Islet of Langerhans (tissue), 1 donor: Measurements from ENCODE around the gene BSG.
"Not testable (repeated sequence)": the region's sequence is repeated elsewhere in the genome, so short reads cannot be mapped to it uniquely, and the experiment has no call there.

Source experiments
- FAIRE-seq: peaks from one replicate; lab custom pipeline; 2011; peaks lifted over from hg19 to GRCh38; lab: Jason Lieb, UNC

Gene BSG

DNA sequence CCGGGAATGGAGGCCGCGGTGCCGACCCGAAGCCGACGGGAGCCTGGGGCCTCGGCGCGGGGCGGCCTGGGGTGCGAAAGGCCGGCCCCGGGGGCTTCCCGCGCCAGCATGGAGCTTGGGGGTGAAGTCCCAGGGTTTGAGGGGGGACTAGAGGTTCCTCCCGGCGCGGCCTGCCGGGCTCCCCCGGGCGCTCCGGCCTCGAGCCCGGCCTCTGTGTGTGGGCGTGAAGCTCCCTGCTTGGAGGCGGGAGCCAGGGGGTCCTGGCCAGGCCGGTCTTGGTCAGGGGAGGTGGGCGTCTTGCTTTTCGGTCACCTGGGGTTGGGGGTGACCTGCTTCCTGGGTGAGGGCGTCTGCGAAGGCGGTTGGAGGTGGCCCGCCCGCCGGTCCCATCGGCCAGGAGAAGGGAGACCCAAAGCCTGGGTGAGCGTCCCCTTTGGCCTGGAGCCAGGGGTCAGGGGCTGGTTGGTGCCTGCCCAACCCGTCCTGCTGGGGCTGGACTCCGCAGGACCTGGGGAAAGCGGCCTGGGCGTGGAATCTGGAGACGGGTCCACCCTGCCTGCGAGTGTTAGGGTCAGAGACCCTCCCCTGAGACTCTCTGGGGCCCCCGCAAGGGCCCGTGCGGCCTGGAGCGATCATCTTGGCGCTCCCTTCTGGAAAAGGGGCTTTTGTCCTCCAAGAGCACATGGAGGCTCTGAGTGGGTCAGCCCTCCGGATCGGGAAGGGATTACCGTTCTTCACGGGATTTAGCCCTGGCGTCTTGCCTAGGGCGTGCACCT lies 535 bp downstream of the BSG start:
- FAIRE-seq: no peak

DNA sequence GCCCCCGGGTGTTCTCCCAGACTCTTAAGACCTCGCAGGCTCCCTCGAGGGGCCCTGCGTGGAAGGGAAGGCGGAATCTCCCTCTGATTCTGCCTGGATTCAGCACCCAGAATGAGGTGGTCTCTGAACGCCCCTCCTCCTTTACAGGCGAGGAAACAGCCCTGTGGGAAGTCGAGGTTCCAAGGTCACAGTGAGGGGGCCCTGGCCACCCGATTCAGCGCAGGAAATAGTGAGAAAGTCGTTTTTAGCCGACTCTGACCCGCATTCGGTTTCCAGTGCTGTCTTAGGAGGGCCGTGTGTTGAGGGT lies 1.1 kb downstream of the BSG start:
- FAIRE-seq: no peak

DNA sequence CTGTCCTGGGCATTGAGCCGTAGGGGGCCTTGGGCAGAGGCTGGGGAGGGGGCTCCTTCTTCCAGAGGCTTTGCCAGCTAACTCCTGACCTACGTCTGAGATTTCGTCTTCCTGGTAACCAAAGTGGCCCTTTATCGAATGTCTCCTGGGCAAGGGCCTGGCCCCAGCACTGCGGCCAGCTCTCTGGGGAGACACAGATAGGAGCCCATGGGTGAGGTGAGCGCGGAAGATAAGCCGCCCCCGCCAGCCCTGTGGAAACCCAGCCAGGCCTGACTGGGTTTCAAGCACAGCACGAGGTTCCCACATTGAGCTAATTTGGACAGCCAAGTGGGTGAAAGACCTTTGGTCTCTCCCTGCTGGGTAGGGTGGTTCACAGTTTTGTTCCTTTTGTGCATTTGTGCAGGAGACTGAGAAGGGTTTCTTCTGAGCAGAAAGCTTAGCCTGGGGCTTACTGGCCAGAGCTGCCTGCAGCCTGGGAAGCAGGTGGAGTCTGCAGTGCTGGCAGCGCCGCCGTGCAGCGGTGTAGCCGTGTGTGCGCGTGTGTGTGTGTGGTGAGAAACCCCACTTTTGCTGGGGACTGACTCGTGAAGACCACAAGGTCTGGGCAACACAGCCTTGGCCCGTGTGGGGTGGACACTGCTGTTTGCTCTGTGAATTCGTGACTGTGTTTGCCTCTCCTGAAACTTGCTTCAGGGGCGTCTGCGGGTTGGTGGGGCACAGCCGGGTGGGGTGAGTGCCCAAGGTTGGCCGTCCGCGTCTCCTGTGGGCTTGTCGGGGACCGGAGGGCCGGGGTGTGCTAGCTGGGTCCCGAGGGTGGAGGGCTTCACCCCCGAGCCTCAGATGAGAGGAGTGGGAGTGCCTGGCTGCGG lies 2.5 kb downstream of the BSG start:
- FAIRE-seq: no peak

DNA sequence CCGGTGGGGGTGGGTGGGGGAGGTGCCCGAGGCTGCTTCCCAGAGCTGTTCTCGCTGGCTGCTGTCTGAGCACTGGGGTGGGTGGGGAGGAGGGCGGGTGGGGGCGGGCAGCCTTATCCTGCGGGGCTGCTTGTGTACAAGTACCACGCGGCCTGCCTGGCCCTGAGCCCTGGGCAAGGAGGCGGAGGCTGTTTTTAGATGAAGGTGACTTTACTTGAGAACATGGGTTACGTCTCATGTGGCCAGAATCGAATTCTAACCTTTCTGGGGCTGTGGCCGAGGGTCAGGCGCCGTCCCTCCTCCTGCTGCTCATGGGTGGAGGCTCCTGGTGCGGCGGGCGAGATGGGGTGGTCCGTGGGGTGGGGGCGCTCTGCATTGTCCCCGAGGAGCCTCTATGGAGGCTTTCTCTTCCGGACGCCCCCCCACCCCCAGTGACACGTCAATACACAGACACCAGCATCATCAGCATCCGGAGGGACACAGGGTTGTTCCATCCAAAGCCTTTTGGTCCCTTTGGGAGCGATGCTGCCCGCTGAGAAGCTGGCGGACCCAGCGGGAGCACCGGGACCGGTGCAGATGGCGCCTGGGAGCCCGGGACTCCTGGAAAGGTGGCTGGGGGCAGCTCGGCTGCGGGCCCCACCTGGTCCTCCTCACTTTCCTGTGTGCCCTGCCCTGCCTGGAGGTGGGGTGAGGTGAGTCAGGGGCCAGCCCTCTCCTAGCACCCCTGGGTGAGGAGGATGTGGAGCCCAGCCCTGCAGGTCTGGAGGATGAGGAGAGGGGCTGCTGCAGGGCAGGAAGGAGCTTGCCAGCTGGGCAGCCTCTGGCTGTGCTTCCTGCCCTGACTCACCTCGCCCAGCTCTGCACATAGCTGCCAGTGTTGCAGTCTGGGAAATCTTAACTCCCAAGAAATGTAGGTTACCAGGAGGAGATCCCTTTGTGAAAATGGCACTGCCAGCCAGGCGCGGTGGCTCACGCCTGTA lies 3.4 kb downstream of the BSG start:
- FAIRE-seq: no peak

DNA sequence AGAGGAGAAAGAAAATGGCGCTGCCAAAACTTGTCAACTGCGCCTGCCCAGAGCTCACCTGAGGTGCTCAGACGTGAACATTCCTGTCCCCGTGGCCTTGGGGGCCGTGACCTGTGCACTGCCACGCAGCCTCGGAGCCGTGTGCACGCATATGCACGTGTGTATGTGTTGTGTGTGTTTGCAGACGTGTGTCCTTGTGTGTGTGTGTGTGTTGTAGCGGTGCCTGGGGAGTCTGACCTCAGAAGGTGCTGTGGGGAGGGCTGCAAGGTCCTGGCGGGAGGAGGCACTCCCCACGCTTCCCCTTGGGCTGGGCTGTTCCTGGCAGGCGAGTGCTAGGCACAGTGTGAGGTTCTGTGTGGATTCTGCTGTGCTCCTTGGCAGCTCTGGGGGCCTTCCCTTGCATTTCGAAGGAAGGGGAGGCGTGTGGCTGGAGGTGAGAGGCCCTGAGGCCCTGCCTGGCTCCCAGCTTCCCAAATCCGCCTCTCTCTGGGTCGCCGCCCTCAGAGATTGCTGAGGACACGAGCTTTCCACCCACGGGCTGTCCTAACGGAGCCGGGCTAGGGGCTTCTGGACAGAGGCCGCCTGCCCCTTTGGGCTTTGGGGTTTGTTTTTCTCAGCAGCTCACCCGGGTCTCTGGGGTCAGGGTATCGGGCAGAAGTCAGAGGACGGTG lies 4.5 kb downstream of the BSG start:
- FAIRE-seq: no peak

DNA sequence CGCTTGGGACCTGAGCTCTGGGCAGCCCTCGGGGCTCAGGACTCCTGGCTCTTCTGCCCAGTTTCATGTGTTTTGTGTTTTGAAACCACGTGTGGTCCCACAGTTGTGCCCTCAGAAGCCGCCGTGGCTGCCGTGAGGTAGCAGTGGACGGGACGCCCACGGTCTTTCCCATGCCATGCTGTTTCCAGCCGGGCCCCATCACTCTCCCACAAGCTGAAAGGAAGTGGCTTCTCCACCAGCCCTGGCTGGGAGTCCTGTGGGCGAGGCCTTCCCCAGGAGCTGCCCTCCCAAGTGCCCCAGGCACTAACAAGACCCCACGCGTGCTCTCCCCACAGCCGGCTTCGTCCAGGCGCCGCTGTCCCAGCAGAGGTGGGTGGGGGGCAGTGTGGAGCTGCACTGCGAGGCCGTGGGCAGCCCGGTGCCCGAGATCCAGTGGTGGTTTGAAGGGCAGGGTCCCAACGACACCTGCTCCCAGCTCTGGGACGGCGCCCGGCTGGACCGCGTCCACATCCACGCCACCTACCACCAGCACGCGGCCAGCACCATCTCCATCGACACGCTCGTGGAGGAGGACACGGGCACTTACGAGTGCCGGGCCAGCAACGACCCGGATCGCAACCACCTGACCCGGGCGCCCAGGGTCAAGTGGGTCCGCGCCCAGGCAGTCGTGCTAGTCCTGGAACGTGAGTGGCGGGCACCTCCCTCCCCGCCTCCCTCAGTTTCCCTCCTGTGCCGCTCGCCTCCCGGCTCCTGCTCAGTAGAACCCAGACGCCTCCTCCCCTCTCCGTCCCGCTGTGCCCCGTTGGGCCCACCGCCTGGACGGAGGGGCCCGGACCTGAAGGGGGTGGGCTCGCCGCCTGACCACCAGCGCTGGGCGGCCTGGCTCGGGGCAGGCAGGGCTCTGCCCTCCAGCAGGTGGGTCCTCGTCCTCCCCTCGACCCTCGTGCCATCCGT lies 5.3 kb downstream of the BSG start:
- no peak for FAIRE-seq

DNA sequence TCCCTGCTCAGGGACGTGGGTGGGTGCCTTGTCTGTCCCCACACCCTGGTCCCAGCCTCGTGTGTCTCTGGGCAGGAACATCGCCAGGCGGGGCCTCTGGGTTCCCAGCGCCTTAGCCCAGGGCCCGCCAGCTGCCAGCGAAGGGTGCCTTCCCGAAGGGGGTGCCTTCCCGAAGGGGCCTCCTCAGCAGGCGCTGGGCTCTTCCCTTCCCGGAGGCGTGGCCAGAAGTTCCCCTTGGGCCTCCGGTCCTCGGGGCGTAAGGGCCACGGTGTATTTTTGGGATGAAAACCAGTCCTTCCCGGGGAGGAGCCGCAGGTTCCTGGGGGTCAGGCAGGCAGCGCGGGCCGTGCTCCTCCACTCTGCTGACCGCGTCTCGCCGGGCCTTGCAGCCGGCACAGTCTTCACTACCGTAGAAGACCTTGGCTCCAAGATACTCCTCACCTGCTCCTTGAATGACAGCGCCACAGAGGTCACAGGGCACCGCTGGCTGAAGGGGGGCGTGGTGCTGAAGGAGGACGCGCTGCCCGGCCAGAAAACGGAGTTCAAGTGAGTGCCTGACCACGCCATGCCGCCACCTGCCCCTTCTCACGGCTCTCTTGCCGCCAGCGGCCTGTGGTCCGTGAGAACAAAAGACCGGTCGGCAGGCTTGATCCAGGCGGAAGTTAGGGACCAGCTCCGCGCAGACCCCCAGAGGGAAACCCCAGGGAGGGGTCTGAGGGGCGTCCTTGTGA lies 6.9 kb downstream of the BSG start:
- FAIRE-seq: no peak

DNA sequence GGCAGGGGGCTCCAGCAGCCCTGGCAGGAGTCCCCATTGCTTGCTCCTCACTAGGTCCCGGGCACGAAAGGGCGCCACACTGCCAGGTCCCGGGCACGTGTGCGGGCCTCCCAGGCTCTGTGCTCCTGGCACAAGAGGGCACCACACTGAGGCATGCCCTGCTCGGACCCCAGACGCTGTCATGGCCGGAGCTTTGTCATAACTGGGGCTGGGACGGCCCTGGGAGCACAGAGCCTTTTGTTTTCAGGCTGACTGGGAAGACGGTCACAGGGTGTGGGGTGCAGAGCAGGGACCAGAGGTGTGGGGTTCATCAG lies 7.4 kb downstream of the BSG start:
- no peak for FAIRE-seq

DNA sequence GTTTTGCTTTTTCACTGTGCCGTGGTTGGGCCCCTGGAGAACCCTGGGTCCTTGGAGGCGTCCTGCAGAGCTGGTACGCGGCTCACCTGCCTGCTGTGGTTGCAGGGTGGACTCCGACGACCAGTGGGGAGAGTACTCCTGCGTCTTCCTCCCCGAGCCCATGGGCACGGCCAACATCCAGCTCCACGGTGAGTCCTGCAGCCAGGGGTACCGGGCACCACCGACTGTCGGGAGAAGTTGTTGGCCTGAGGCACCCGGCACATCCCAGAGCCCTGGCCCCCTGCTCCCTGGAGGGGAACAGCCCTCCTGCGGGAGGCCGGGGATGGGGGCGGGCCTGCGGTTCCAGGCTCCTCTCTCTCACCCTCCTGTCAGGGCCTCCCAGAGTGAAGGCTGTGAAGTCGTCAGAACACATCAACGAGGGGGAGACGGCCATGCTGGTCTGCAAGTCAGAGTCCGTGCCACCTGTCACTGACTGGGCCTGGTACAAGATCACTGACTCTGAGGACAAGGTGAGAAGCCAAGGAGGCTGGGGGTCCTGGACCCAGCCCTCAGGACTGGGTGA lies 8.0 kb downstream of the BSG start:
- FAIRE-seq: no peak

DNA sequence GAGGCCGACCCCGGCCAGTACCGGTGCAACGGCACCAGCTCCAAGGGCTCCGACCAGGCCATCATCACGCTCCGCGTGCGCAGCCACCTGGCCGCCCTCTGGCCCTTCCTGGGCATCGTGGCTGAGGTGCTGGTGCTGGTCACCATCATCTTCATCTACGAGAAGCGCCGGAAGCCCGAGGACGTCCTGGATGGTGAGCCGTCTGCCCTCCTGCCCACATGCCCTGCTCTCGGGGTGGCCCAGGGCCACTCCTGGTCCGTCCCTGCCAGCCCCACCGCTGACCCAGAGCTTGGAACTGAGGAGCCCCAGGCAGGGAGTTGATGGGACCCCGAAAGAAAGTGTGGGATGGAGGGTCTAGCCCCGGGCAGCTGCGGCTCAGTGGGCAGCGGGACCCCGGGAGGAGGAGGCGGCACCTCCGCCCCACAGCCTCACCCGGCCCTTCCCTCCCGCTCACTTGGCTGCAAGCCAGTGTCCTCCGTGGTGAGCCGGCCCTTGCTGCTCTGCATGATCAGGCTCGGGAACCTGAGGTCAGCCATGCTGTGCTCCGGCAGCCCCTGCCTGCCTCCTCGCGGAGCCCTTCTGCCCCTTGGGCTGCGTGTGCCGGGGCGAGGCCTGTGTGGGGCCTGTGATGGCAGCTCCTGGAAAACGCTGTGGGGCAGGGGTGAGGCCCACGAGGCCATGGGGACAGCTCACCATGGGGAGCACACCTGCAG lies 9.2 kb downstream of the BSG start:
- FAIRE-seq: no peak

DNA sequence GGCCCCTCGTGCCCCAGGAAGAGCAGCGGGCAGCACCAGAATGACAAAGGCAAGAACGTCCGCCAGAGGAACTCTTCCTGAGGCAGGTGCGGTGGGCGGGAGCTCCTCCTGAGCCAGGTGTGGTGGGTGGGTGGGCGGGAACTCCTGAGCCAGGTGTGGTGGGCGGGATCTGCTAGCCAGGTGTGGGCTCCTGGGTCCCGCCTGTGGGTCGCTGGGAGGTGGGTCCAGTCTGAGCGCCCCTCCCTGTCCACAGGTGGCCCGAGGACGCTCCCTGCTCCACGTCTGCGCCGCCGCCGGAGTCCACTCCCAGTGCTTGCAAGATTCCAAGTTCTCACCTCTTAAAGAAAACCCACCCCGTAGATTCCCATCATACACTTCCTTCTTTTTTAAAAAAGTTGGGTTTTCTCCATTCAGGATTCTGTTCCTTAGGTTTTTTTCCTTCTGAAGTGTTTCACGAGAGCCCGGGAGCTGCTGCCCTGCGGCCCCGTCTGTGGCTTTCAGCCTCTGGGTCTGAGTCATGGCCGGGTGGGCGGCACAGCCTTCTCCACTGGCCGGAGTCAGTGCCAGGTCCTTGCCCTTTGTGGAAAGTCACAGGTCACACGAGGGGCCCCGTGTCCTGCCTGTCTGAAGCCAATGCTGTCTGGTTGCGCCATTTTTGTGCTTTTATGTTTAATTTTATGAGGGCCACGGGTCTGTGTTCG lies 10.3 kb downstream of the BSG start:
- FAIRE-seq: no peak

DNA sequence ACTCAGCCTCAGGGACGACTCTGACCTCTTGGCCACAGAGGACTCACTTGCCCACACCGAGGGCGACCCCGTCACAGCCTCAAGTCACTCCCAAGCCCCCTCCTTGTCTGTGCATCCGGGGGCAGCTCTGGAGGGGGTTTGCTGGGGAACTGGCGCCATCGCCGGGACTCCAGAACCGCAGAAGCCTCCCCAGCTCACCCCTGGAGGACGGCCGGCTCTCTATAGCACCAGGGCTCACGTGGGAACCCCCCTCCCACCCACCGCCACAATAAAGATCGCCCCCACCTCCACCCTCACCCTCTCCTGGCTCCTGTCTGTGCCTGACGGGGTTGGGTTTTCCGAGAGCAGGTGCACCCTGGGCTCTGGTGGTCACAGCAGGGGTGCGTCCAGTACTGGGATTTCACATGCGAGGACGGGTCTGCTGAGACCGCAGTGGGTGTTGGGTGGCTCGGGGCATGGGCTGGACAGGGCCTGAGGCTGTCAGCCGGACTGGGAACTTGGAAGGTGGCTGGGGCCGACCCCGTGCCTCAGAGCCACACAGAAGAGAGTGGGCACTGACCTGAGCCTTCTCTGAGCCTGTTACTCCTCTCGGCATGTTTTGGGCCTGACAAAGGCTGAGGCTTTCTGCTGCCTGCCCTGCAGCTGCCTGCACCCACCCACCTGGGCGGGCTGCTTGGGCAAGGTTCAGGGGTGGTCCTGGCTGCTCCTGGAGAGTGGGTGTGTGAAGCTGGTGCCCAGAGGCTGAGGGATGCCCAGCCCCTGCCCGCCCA lies 11.0 kb downstream of the BSG start:
- no peak for FAIRE-seq

DNA sequence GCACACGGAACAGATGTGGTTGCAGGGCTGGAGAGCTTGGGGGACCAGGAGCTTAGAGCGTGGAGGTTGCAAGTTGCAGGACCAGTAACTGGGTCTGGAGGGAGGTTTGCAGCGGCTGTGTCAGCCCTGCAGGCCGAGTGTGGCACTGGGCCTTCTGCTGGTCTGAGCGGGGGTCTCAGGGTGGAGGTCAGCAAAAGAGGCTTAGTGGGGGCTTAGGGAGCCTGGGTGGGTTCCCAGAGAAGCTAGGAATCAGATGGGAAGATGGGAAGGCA lies 11.5 kb downstream of the BSG start:
- FAIRE-seq: no peak

DNA sequence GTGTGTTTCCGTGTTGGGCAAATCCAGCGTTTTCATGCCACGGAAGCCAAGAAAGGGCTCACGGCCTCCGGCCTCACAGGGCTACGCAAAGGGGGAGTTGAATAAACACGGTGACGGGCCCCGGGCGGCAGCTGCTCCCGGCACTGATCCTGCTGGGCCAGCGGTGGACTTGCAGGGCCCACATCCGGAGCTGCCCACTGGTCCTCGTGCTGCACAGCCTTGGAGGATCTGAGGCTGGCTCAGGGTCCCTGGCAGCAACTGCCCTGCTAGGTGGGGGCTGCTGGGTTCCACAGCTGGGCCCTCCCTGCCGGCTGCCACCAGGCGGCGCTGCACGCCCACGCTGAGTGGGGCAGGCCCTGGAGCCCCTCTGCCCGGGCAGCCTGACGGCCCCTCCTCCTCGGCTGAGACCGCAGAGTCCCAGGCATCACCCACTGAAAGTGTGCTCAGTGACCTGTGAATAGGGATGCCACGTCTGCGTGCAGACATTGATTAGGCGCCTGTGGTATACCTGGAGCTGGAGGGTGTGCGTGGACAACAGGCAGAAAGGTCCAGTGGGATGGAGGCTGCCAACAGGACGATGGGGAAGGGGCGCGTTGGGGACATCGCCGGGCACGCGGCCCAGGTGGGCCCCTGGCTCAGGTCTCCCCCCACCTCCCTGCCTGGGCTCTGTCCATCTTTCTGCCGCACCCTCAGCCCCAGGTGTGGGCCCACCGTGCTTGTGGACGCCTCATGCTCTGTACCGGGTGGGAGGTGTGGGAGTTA lies 12.0 kb downstream of the BSG start:
- no peak for FAIRE-seq

DNA sequence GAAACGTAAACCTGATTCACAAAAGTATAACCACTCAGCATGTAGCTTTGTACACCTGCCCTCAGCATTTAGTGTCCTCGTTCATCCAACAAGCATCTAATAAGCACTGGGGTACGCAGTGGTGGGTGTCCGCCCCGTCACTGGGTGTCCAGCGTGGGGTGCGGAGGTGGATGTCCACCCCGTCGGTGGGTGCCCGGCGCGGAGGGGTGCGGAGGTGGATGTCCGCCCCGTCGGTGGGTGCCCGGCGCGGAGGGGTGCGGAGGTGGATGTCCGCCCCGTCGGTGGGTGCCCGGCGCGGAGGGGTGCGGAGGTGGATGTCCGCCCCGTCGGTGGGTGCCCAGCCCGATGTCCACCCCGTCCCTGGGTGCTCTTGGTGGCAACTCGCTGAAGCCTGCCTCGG lies 12.8 kb downstream of the BSG start:
- FAIRE-seq: not testable (repeated sequence)

DNA sequence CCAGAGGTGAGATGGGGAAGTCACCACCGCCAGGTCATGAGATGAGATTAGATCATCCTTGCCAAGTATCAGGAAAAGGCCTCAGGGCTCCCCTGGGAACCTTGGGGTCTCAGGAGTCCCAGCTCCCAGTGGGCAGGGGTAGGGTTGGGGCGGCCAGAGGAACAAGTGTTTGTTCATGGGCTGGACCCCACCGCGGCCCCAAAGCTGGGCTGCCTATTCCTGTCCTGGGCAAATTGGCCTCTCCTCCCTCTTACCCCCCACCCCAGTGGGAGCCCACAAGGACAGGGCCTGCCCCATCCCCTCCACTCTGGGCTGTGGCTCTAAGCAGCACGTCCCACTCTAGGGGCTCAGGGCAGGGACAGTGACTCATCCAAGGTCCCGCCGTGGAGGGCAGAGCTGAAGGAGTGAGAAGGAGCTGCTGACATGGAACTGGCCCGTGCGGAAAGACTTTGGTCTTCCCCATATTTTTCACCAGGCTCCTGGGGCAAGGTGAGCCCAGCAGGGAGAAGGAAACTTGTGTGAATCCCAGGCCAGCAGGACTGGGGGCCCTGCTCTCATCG lies 13.2 kb downstream of the BSG start:
- FAIRE-seq: no peak

DNA sequence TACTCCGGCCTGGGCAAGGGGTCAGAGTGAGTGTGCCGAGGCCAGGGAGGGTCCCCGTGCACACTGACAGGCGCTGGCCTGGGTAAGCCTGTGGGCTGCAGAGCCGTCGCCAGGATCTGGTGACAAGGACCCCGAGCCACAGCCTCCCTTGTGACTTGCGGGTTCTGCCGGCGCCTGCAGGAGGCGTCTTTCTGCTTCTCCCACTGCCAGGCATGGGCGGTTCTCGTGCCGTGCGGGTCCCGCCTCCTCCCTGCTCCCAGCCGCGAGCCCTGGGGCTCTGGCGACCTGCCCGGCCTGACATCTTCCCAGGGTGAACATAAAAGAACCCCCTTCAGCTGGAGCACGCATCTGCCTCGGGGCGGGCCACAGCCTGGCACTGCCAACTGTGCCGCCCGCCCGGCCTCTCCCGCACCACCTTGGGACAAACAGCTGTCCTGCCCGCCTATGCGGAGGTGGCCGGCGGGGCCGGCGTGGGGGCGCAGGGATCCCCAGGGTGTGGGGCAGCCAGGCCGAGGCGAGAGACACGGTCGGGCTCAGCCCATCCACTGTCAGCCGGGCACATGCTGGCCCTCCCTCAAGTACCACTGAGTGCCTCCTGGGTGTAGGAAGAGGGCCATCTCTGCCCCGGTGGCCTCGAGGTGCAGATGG lies 15.8 kb downstream of the BSG start:
- FAIRE-seq: no peak
